Measurements from ENCODE around the gene DPF3. TPM values are rescaled to one million over a fixed set of nuclear protein-coding genes. Genes with fewer than 3 reads are reported as not detected.

Gene DPF3
- total and polyA plus RNA-seq, 2 of the 13 experiments (the other 11 are each of a cell fraction or from before 2014, with no cell fraction given): 0.09 to 0.60 TPM

DNA sequence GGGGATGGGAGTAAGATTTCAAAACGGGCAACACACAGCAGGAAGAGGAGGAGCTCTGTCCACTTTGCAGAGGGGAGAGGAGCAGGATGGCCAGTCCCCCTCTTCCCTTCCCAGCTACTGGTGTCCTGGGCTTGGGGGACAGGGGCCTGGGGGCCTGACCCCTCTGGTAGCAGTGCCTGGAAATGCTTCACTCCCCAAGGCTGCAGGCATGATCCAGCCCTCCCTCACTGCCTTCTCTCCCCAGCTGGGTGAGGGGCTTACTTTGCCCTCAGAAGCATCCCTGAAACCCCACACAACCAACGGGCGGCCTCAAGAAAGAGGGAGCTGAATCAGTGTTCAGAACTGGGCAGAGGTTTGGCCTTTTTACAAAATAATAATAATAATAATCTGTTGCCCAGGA, 279.5 kb downstream of the DPF3 start:
- Histone ChIP-seq H3K36me3 (replicated peaks in 1 of 2; ENCODE audit: control insufficient read depth in 1 of 2, insufficient read depth in 2 of 2, low read length in 2 of 2) (no peaks in the 10 kb centered on the region), H3K4me2 (ENCODE audit: low read depth, low read length) (no peak overlapping the region), H3K9ac (ENCODE audit: insufficient read depth, low read depth, low read length) (no peak overlapping the region), H3K4me3 (replicated peaks in 1 of 3; ENCODE audit: insufficient read depth in 1 of 3, low read depth in 2 of 3, low read length in 3 of 3) (no peak overlapping the region), H3K27me3 (ENCODE audit: control insufficient read depth in 1 of 2, insufficient read depth in 2 of 2, low read length in 2 of 2) (peaks cover 0 to 5% of the 10 kb centered on the region in 2 experiments; a peak in 2 of 5 replicates), H3K79me2 (ENCODE audit: insufficient read depth, low read length) (no peaks in the 10 kb centered on the region), H4K20me1 (ENCODE audit: insufficient read depth, low read length) (no peaks in the 10 kb centered on the region), H3K4me1 (ENCODE audit: insufficient read depth, low read length) (no peaks in the 10 kb centered on the region), H2AFZ (ENCODE audit: low read length) (no peak overlapping the region), H3K27ac (ENCODE audit: extremely low read length, insufficient read depth, low read length) (no peak overlapping the region), H3K9me3 (ENCODE audit: low read length) (no peaks in the 10 kb centered on the region)
- FAIRE-seq (no peak), ATAC-seq (no peak), DNase-seq (ENCODE audit: low spot score) (no peak)
- BruUV-seq (replicated peaks): no TSS peak
- 3% methylated on average over 3 of the region's 3 CpGs for WGBS (ENCODE audit: low lambda C conversion rate)
- in situ Hi-C loops (cut with HindIII; ENCODE audit: extremely low pct_ligation_motif_present, low pct_unique_long_range_greater_than_20kb) (no loop called here), intact Hi-C loops (cut with micrococcal nuclease; ENCODE audit: unreplicated experiment) (no loop called here)
- POLR2A ChIA-PET: no interaction called here
- TF ChIP-seq, protein P1, sequence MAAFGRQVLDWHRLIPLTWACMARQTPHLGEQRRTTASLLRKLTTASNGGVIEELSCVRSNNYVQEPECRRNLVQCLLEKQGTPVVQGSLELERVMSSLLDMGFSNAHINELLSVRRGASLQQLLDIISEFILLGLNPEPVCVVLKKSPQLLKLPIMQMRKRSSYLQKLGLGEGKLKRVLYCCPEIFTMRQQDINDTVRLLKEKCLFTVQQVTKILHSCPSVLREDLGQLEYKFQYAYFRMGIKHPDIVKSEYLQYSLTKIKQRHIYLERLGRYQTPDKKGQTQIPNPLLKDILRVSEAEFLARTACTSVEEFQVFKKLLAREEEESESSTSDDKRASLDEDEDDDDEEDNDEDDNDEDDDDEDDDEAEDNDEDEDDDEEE (CRISPR knock-in tag; IDR thresholded peaks at IDR 0.05): no peak
- TF ChIP-seq FOXP1 (IDR thresholded peaks at IDR 0.05): no peak
- no peak for TF ChIP-seq FOXP1 (CRISPR knock-in tag; IDR thresholded peaks at IDR 0.05)
- TF ChIP-seq, protein P2, sequence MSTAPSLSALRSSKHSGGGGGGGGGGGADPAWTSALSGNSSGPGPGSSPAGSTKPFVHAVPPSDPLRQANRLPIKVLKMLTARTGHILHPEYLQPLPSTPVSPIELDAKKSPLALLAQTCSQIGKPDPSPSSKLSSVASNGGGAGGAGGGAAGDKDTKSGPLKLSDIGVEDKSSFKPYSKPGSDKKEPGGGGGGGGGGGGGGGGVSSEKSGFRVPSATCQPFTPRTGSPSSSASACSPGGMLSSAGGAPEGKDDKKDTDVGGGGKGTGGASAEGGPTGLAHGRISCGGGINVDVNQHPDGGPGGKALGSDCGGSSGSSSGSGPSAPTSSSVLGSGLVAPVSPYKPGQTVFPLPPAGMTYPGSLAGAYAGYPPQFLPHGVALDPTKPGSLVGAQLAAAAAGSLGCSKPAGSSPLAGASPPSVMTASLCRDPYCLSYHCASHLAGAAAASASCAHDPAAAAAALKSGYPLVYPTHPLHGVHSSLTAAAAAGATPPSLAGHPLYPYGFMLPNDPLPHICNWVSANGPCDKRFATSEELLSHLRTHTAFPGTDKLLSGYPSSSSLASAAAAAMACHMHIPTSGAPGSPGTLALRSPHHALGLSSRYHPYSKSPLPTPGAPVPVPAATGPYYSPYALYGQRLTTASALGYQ (CRISPR knock-in tag; IDR thresholded peaks at IDR 0.05): no peak
- no peak for TF ChIP-seq MZF1 (CRISPR knock-in tag; IDR thresholded peaks at IDR 0.05; ENCODE audit: borderline replicate concordance)
- TF ChIP-seq, protein P3, sequence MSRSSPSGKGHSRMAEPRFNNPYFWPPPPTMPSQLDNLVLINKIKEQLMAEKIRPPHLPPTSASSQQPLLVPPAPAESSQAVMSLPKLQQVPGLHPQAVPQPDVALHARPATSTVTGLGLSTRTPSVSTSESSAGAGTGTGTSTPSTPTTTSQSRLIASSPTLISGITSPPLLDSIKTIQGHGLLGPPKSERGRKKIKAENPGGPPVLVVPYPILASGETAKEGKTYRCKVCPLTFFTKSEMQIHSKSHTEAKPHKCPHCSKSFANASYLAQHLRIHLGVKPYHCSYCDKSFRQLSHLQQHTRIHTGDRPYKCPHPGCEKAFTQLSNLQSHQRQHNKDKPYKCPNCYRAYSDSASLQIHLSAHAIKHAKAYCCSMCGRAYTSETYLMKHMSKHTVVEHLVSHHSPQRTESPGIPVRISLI (CRISPR knock-in tag; IDR thresholded peaks at IDR 0.05; ENCODE audit: borderline replicate concordance): no peak
- TF ChIP-seq SALL2 (CRISPR knock-in tag; IDR thresholded peaks at IDR 0.05): no peak
- TF ChIP-seq ZFP90 (CRISPR knock-in tag; IDR thresholded peaks at IDR 0.05; ENCODE audit: borderline replicate concordance): no peak
- no peak for TF ChIP-seq ZNF331 (CRISPR knock-in tag; IDR thresholded peaks at IDR 0.05)
- no peak for TF ChIP-seq ZNF260 (CRISPR knock-in tag; IDR thresholded peaks at IDR 0.05; ENCODE audit: borderline replicate concordance, low read depth)
- no peak for TF ChIP-seq TBX3 (IDR thresholded peaks at IDR 0.05; ENCODE audit: borderline replicate concordance)
- TF ChIP-seq TEAD2 (CRISPR knock-in tag; IDR thresholded peaks at IDR 0.05): no peak
- TF ChIP-seq HMG20B (CRISPR knock-in tag; conservative IDR thresholded peaks at IDR 0.05): no peak
- no peak for TF ChIP-seq SNAPC2 (CRISPR knock-in tag; IDR thresholded peaks at IDR 0.05)
- no peak for TF ChIP-seq KLF15 (CRISPR knock-in tag; IDR thresholded peaks at IDR 0.05; ENCODE audit: borderline replicate concordance)
- TF ChIP-seq SP2 (CRISPR knock-in tag; IDR thresholded peaks at IDR 0.05): no peak
- TF ChIP-seq ZBTB7A (CRISPR knock-in tag; IDR thresholded peaks at IDR 0.05): no peak
- no peak for TF ChIP-seq DMAP1 (CRISPR knock-in tag; IDR thresholded peaks at IDR 0.05)
- TF ChIP-seq THYN1 (CRISPR knock-in tag; IDR thresholded peaks at IDR 0.05; ENCODE audit: borderline replicate concordance, low read depth): no peak
- TF ChIP-seq DR1 (CRISPR knock-in tag; IDR thresholded peaks at IDR 0.05): no peak
- TF ChIP-seq ZNF567 (CRISPR knock-in tag; IDR thresholded peaks at IDR 0.05; ENCODE audit: borderline replicate concordance): no peak
- CTCF ChIA-PET (ENCODE audit: low intra/inter-chr PET ratio, low total read pairs): no interaction called here
